Upper lobe of left lung (tissue), 6 donors: Measurements from ENCODE around the gene MYOM1. TPM values are rescaled to one million over a fixed set of nuclear protein-coding genes. Genes with fewer than 3 reads are reported as not detected.
A peak's percentile ranks its signal among the peaks of the same experiment; 100 is the strongest.

ENCODE experiments used
- ATAC-seq, 2 donors: fragments of 200-7000 bp; cut with Tn5 transposase; one replicate each; pipeline ENCODE4 v1.9.1; 2022; ENCODE audit warnings: mild to moderate bottlenecking in 2 of 2, moderate library complexity in 2 of 2; ENCODE audit not compliant: low FRiP score in 2 of 2
- DNase-seq, 2 donors: peaks; one replicate each; pipeline ENCODE4 v3.0.0-alpha.2; 2019 to 2020
- H3K27ac ChIP-seq, 4 donors: fragments of 200-600 bp; sonication (generic); one replicate each; pipeline ENCODE4 v1.5.1; 2016 to 2019
- H3K27me3 ChIP-seq, 4 donors: fragments of 200-600 bp; sonication (generic); one replicate each; pipeline ENCODE4 v1.5.1; 2017 to 2019
- H3K36me3 ChIP-seq, 4 donors: fragments of 200-600 bp; sonication (generic); one replicate each; pipeline ENCODE4 v1.5.1; 2016 to 2019
- H3K4me1 ChIP-seq, 4 donors: fragments of 200-600 bp; sonication (generic); one replicate each; pipeline ENCODE4 v1.5.1; 2018 to 2019
- H3K4me3 ChIP-seq, 4 donors: fragments of 200-600 bp; sonication (generic); one replicate each; pipeline ENCODE4 v1.5.1; 2017 to 2019; ENCODE audit warnings: mild to moderate bottlenecking in 2 of 4, moderate library complexity in 1 of 4
- H3K9me3 ChIP-seq, 4 donors: fragments of 200-600 bp; sonication (generic); one replicate each; pipeline ENCODE4 v1.5.1; 2018 to 2019
- CTCF ChIP-seq, 6 experiments: fragments of 450-650 bp in 4 of 6; fragments of 200-600 bp in 2 of 6; sonication (generic) in 2 of 6; IDR thresholded peaks; one replicate each; pipeline ENCODE4 v1.5.1; 2016 to 2019; ENCODE audit warnings: antibody characterized with exemption in 6 of 6
- EP300 ChIP-seq, 4 donors: sonication (generic); formaldehyde crosslinking; IDR thresholded peaks; one replicate each; pipeline ENCODE4 v1.5.1; 2017; ENCODE audit warnings: antibody characterized with exemption in 4 of 4, control low read depth in 2 of 4
- POLR2A ChIP-seq, 4 donors: fragments of 450-650 bp; IDR thresholded peaks; one replicate each; pipeline ENCODE4 v1.5.1; 2016 to 2017; ENCODE audit warnings: antibody characterized with exemption in 4 of 4, mild to moderate bottlenecking in 2 of 4
- POLR2AphosphoS5 ChIP-seq, 2 donors: sonication (generic); formaldehyde crosslinking; IDR thresholded peaks; one replicate each; pipeline ENCODE4 v1.5.1; 2017; ENCODE audit warnings: antibody characterized with exemption in 2 of 2
- WGBS, 2 donors: methylation state at CpG; one replicate each; pipeline ENCODE4 v1.1.5; 2017 to 2018; 5-methylcytosine and 5-hydroxymethylcytosine counted together
- total RNA-seq, 6 donors: library from RNA; depleted of rRNA in 4 of 6; stranded (reverse); fragments of >200 nt in 4 of 6; gene quantifications; one replicate each; pipeline versions ENCODE4 v1.1.0 to v1.2.1, GENCODE V29; 2016 to 2021
- donor health status: DM: no; HTN: no; CAD: no; lungs with moderate emphysema.
- donor health status: DM: no; HTN: yes; CAD: no; lungs with severe emphysema.

Gene MYOM1
- total RNA-seq, 6 donors from 2014 or later = 0.76 to 11.2 (median 2.2) TPM

GRCh38 chr18:3055186-3055728 lies 164.5 kb downstream of the MYOM1 start:
- Histone ChIP-seq H3K4me1 (peaks cover 21 to 51% (median 36%) of the 10 kb centered on the region in 4 donors), H3K27me3 (no peaks in the 10 kb centered on the region), H3K36me3 (no peaks in the 10 kb centered on the region), H3K9me3 (no peaks in the 10 kb centered on the region), H3K27ac (no peak overlapping the region), H3K4me3 (no peak overlapping the region)
- ATAC-seq (no peak), DNase-seq (no peak)
- TF ChIP-seq POLR2AphosphoS5 (IDR thresholded peaks at IDR 0.05) (no peak), POLR2A (IDR thresholded peaks at IDR 0.05) (no peak), EP300 (IDR thresholded peaks at IDR 0.05) (no peak), CTCF (IDR thresholded peaks at IDR 0.05) (no peak)
- WGBS, 2 donors = 67 to 70% methylated on average over 4 of the region's 4 CpGs

GRCh38 chr18:3054780-3055179 lies 165.0 kb downstream of the MYOM1 start:
- WGBS, 2 donors = 90 to 96% methylated on average over 3 of the region's 3 CpGs
- Histone ChIP-seq H3K36me3 (no peaks in the 10 kb centered on the region), H3K4me3 (no peak overlapping the region), H3K4me1 (peaks cover 16 to 46% (median 33%) of the 10 kb centered on the region in 4 donors), H3K9me3 (no peaks in the 10 kb centered on the region), H3K27me3 (no peaks in the 10 kb centered on the region), H3K27ac (no peak overlapping the region)
- DNase-seq (no peak), ATAC-seq (no peak)
- no peak for TF ChIP-seq POLR2AphosphoS5 (IDR thresholded peaks at IDR 0.05)
- no peak for TF ChIP-seq CTCF (IDR thresholded peaks at IDR 0.05)
- TF ChIP-seq EP300 (IDR thresholded peaks at IDR 0.05) = no peak
- no peak for TF ChIP-seq POLR2A (IDR thresholded peaks at IDR 0.05)

GRCh38 chr18:3054214-3054613 lies 165.6 kb downstream of the MYOM1 start:
- Histone ChIP-seq H3K4me3 (no peak overlapping the region), H3K27me3 (no peaks in the 10 kb centered on the region), H3K4me1 (peaks cover 10 to 42% (median 29%) of the 10 kb centered on the region in 4 donors), H3K27ac (no peak overlapping the region), H3K9me3 (no peaks in the 10 kb centered on the region), H3K36me3 (no peaks in the 10 kb centered on the region)
- no peak for DNase-seq
- 95 to 97% methylated on average over 6 of the region's 6 CpGs for WGBS, 2 donors
- TF ChIP-seq POLR2A (IDR thresholded peaks at IDR 0.05) = no peak
- no peak for TF ChIP-seq CTCF (IDR thresholded peaks at IDR 0.05)
- no peak for TF ChIP-seq POLR2AphosphoS5 (IDR thresholded peaks at IDR 0.05)
- TF ChIP-seq EP300 (IDR thresholded peaks at IDR 0.05) = no peak
- no peak for ATAC-seq

GRCh38 chr18:3053081-3053480 lies 166.7 kb downstream of the MYOM1 start:
- Histone ChIP-seq H3K4me3 (no peak overlapping the region), H3K4me1 (peaks cover 1 to 30% (median 18%) of the 10 kb centered on the region in 4 donors), H3K36me3 (no peaks in the 10 kb centered on the region), H3K27ac (no peak overlapping the region), H3K9me3 (no peaks in the 10 kb centered on the region), H3K27me3 (no peaks in the 10 kb centered on the region)
- TF ChIP-seq EP300 (IDR thresholded peaks at IDR 0.05) = no peak
- TF ChIP-seq POLR2AphosphoS5 (IDR thresholded peaks at IDR 0.05) = no peak
- TF ChIP-seq POLR2A (IDR thresholded peaks at IDR 0.05) = no peak
- no peak for TF ChIP-seq CTCF (IDR thresholded peaks at IDR 0.05)
- ATAC-seq (no peak), DNase-seq (no peak)
- WGBS, 2 donors = 97 to 98% methylated on average over 4 of the region's 4 CpGs

GRCh38 chr18:3052411-3052758 lies 167.4 kb downstream of the MYOM1 start:
- DNase-seq (no peak), ATAC-seq (peak in 1 of 2 donors; percentile 36)
- peaks cover 0 to 26% (median 16%) of the 10 kb centered on the region in 4 donors for H3K4me1 ChIP-seq
- TF ChIP-seq CTCF (IDR thresholded peaks at IDR 0.05) = no peak
- no peak for TF ChIP-seq POLR2AphosphoS5 (IDR thresholded peaks at IDR 0.05)
- no peak for TF ChIP-seq EP300 (IDR thresholded peaks at IDR 0.05)
- TF ChIP-seq POLR2A (IDR thresholded peaks at IDR 0.05) = no peak
- WGBS, 2 donors = 13 to 38% methylated on average over 2 of the region's 2 CpGs
- no peaks in the 10 kb centered on the region for H3K36me3 ChIP-seq
- H3K27me3 ChIP-seq = no peaks in the 10 kb centered on the region
- H3K9me3 ChIP-seq = no peaks in the 10 kb centered on the region
- H3K27ac ChIP-seq = peak overlapping the region in 2 of 4 donors; percentile 74 to 78
- no peak overlapping the region for H3K4me3 ChIP-seq
